PC-3 (cell line): ENCODE measurements around the gene SFXN3. TPM values are rescaled to one million over a fixed set of nuclear protein-coding genes. Genes with fewer than 3 reads are reported as not detected.

Source experiments
- ATAC-seq: fragments of 200-7000 bp; cut with Tn5 transposase; 2 replicates; pipeline ENCODE4 v1.9.1; 2020; ENCODE audit warnings: mild to moderate bottlenecking, moderate library complexity
- BruUV-seq: library from RNA; stranded (reverse); fragments of 400-500 nt; replicated peaks from 2 replicates; lab custom pipeline; 2021; lab: Mats Ljungman, UMichigan
- CTCF ChIA-PET: fragments of 300-600 bp; sonication (Branson Sonifier 250); formaldehyde crosslinking; loops from one replicate; lab custom pipeline; 2022; ENCODE audit warnings: antibody characterized with exemption; lab: Charles Lee
- POLR2A ChIA-PET: fragments of 300-600 bp; sonication (Branson Sonifier 250); formaldehyde crosslinking; loops from one replicate; lab custom pipeline; 2022; ENCODE audit warnings: antibody characterized with exemption; ENCODE audit not compliant: unreplicated experiment; lab: Charles Lee
- DNase-seq: peaks from one replicate; pipeline ENCODE4 v3.0.0-alpha.2; 2015
- H2AFZ ChIP-seq: fragments of 300-600 bp; sonication (generic); 2 replicates; pipeline ENCODE4 v1.6.0; 2016; ENCODE audit warnings: antibody characterized with exemption, low read length
- H3F3A ChIP-seq: fragments of 300-600 bp; sonication (generic); one replicate; pipeline ENCODE4 v1.6.0; 2017; ENCODE audit warnings: antibody characterized with exemption, low read length, control low read depth, mild to moderate bottlenecking; ENCODE audit not compliant: unreplicated experiment
- H3K27ac ChIP-seq: fragments of 300-600 bp; sonication (generic); 2 replicates; pipeline ENCODE4 v1.5.1; 2016; ENCODE audit warnings: mild to moderate bottlenecking, low read length
- H3K27me3 ChIP-seq: fragments of 300-600 bp; sonication (generic); 2 replicates; pipeline ENCODE4 v1.6.1; 2016; ENCODE audit warnings: low read length, mixed read lengths
- H3K36me3 ChIP-seq: fragments of 300-600 bp; sonication (generic); 2 replicates; pipeline ENCODE4 v1.6.1; 2016; ENCODE audit warnings: low read depth, mixed run types, low read length, mixed read lengths
- H3K4me1 ChIP-seq: fragments of 300-600 bp; sonication (generic); 2 replicates; pipeline ENCODE4 v1.5.1; 2016; ENCODE audit warnings: low read length; ENCODE audit not compliant: insufficient read depth
- H3K4me2 ChIP-seq: fragments of 300-600 bp; sonication (generic); 2 replicates; pipeline ENCODE4 v1.6.0; 2016; ENCODE audit warnings: low read length
- H3K4me3 ChIP-seq: fragments of 300-600 bp; sonication (generic); 2 replicates; pipeline ENCODE4 v1.5.1; 2016; ENCODE audit warnings: mild to moderate bottlenecking, low read length, mixed read lengths
- H3K79me2 ChIP-seq: fragments of 300-600 bp; sonication (generic); 2 replicates; pipeline ENCODE4 v1.6.1; 2017; ENCODE audit warnings: low read length, mixed read lengths
- H3K9ac ChIP-seq: fragments of 300-600 bp; sonication (generic); 2 replicates; pipeline ENCODE4 v1.6.0; 2016; ENCODE audit warnings: mild to moderate bottlenecking, low read length
- H3K9me2 ChIP-seq: fragments of 300-600 bp; sonication (generic); replicated peaks from 2 replicates; pipeline ENCODE4 v1.6.1; 2016; ENCODE audit warnings: mixed run types, low read length, mixed read lengths
- H3K9me3 ChIP-seq: fragments of 300-600 bp; sonication (generic); 2 replicates; pipeline ENCODE4 v1.6.1; 2016; ENCODE audit warnings: low read length, mixed read lengths
- H4K20me1 ChIP-seq: fragments of 300-600 bp; sonication (generic); 2 replicates; pipeline ENCODE4 v1.6.1; 2016; ENCODE audit warnings: low read length, mixed read lengths
- CTCF ChIP-seq: fragments of 300-600 bp; sonication (generic); conservative IDR thresholded peaks from 2 replicates; pipeline ENCODE4 v1.5.1; 2017; ENCODE audit warnings: antibody characterized with exemption, low read depth, mild to moderate bottlenecking, low read length
- EZH2 ChIP-seq: fragments of 300-600 bp; sonication (generic); IDR thresholded peaks from one replicate; pipeline ENCODE4 v1.6.1; 2017; ENCODE audit warnings: antibody characterized with exemption, mild to moderate bottlenecking, low read length; ENCODE audit not compliant: unreplicated experiment
- EZH2phosphoT487 ChIP-seq: fragments of 300-600 bp; sonication (generic); IDR thresholded peaks from 2 replicates; pipeline ENCODE4 v1.6.1; 2018; ENCODE audit warnings: mild to moderate bottlenecking, antibody characterized with exemption, low read length, borderline replicate concordance
- intact Hi-C: fragments of 100-400 bp; cut with micrococcal nuclease; formaldehyde crosslinking; loops from 2 replicates; pipeline ENCODE4 v1.9.0; 2023
- total RNA-seq: library from RNA; depleted of rRNA; stranded (reverse); fragments of >200 nt; gene quantifications from 2 replicates; pipeline ENCODE4 v1.2.3, GENCODE V29; 2014

Gene SFXN3
- total RNA-seq, 1 experiment from 2014 or later: 46.7 TPM

GRCh38 chr10:101010329-101010728 lies 20.7 kb upstream of the SFXN3 start:
- Histone ChIP-seq H4K20me1 (no peaks in the 10 kb centered on the region), H2AFZ (no peak overlapping the region), H3K27me3 (no peaks in the 10 kb centered on the region), H3K4me3 (no peak overlapping the region), H3K4me2 (no peak overlapping the region), H3K79me2 (no peaks in the 10 kb centered on the region), H3F3A (no peaks in the 10 kb centered on the region), H3K4me1 (peaks cover 25% of the 10 kb centered on the region), H3K9me3 (no peaks in the 10 kb centered on the region), H3K36me3 (no peaks in the 10 kb centered on the region), H3K27ac (no peak overlapping the region), H3K9me2 (no peaks in the 10 kb centered on the region), H3K9ac (no peak overlapping the region)
- ATAC-seq (no peak), DNase-seq (no peak)
- ChIA-PET POLR2A (no interaction called here), CTCF (interaction anchor here (2.2 kb wide), 1 partner anchor 12 kb away, joined by 16 read pairs; no protein-coding TSS in a partner anchor)
- no TSS peak for BruUV-seq
- TF ChIP-seq EZH2: no peak
- TF ChIP-seq EZH2phosphoT487: no peak
- intact Hi-C loops: no loop called here

- H3K4me3 ChIP-seq: no peak overlapping the region
- DNase-seq (peak; percentile 40), ATAC-seq (no peak; the same call in 1 of the 2 replicates)
- CTCF ChIA-PET: interaction anchor here (0.5 to 2.2 kb wide), 3 partner anchors 14 to 129 kb away, joined by 5 to 16 read pairs (median 6); no protein-coding TSS in a partner anchor
- peak overlapping the region; percentile 33 for H3K4me2 ChIP-seq
- H3F3A ChIP-seq: no peaks in the 10 kb centered on the region
- H3K36me3 ChIP-seq: no peaks in the 10 kb centered on the region
- peaks cover 29% of the 10 kb centered on the region for H3K4me1 ChIP-seq
- no TSS peak for BruUV-seq
- intact Hi-C loops: no loop called here
- H3K9ac ChIP-seq: no peak overlapping the region
- H3K79me2 ChIP-seq: no peaks in the 10 kb centered on the region
- POLR2A ChIA-PET: no interaction called here
- H2AFZ ChIP-seq: peak overlapping the region; percentile 38; the same call in 1 of the 2 replicates
- TF ChIP-seq EZH2 (no peak), CTCF (0 out of 2 replicates have a peak, but pooled peaks have one; percentile 31)
- no peaks in the 10 kb centered on the region for H3K27me3 ChIP-seq
- peak overlapping the region; percentile 29; the same call in 1 of the 2 replicates for H3K27ac ChIP-seq
- no peaks in the 10 kb centered on the region for H3K9me2 ChIP-seq
- no peaks in the 10 kb centered on the region for H3K9me3 ChIP-seq
- H4K20me1 ChIP-seq: no peaks in the 10 kb centered on the region
Measured at GRCh38 chr10:101011517-101012423, 19.3 kb upstream of the SFXN3 start.

- ChIA-PET POLR2A (no interaction called here), CTCF (no interaction called here)
- H4K20me1 ChIP-seq: no peaks in the 10 kb centered on the region
- intact Hi-C loops: loop anchor here (1.0 kb wide), 1 partner anchor 14 kb away; no protein-coding TSS in a partner anchor
- no peaks in the 10 kb centered on the region for H3K9me3 ChIP-seq
- no peaks in the 10 kb centered on the region for H3K79me2 ChIP-seq
- H3K27ac ChIP-seq: peak overlapping the region; percentile 29
- DNase-seq: peak; percentile 84
- no peaks in the 10 kb centered on the region for H3F3A ChIP-seq
- no peaks in the 10 kb centered on the region for H3K36me3 ChIP-seq
- no peak overlapping the region; the same call in 1 of the 2 replicates for H3K4me3 ChIP-seq
- no peak overlapping the region for H3K9ac ChIP-seq
- BruUV-seq: no TSS peak
- peak; percentile 68 for ATAC-seq
- no peaks in the 10 kb centered on the region for H3K27me3 ChIP-seq
- peaks cover 29% of the 10 kb centered on the region for H3K4me1 ChIP-seq
- H2AFZ ChIP-seq: peak overlapping the region; percentile 38; the same call in 1 of the 2 replicates
- no peaks in the 10 kb centered on the region for H3K9me2 ChIP-seq
- H3K4me2 ChIP-seq: peak overlapping the region; percentile 33
- no peak for TF ChIP-seq EZH2
- TF ChIP-seq EZH2phosphoT487: no peak
- TF ChIP-seq CTCF: peak; percentile 75
Measured at GRCh38 chr10:101012525-101013364, 18.3 kb upstream of the SFXN3 start.
